Measurements from ENCODE around the gene SLC2A8.

Gene SLC2A8

GRCh38 chr9:127418037-127418471, 21.1 kb downstream of the SLC2A8 start:
- 75% methylated on average over 8 of the region's 12 CpGs for WGBS (ENCODE audit: insufficient coverage)
- DNase-seq, result peak; percentile 63 to 79 (median 73)
- ChIA-PET CTCF (interaction anchor here (1.2 to 1.3 kb wide), 2 partner anchors 15 to 107 kb away, joined by 4 read pairs; no protein-coding TSS in a partner anchor), POLR2A (interaction anchor here (0.5 kb wide), 1 partner anchor 40 kb away, joined by 4 read pairs; no protein-coding TSS in a partner anchor)
- H3K4me3 ChIP-seq (ENCODE audit: control insufficient read depth in 1 of 7, extremely low read depth in 1 of 7, insufficient read depth in 4 of 7, low read depth in 2 of 7, low read length in 6 of 7), result no peak overlapping the region
- no peaks in the 10 kb centered on the region for H3K9me3 ChIP-seq (ENCODE audit: control extremely low read depth in 1 of 5, control insufficient read depth in 4 of 5, insufficient read depth in 2 of 5, low read depth in 1 of 5, low read length in 4 of 5)
- no peaks in the 10 kb centered on the region for H3K27me3 ChIP-seq (replicated peaks in 2 of 5; ENCODE audit: control insufficient read depth in 4 of 5, insufficient read depth in 5 of 5, low read length in 4 of 5)
- H3K4me1 ChIP-seq (ENCODE audit: control extremely low read depth in 1 of 4, control insufficient read depth in 4 of 4, insufficient read depth in 4 of 4, low read length in 3 of 4), result peaks cover 0 to 11% (median 4%) of the 10 kb centered on the region in 4 experiments
- H3K36me3 ChIP-seq (ENCODE audit: control insufficient read depth in 4 of 4, insufficient read depth in 4 of 4, low read length in 3 of 4), result no peaks in the 10 kb centered on the region
- H3K27ac ChIP-seq (ENCODE audit: insufficient read depth in 1 of 2, low read depth in 1 of 2, low read length in 2 of 2, poor library complexity in 1 of 2, severe bottlenecking in 2 of 2), result no peak overlapping the region

GRCh38 chr9:127419348-127419747, 22.4 kb downstream of the SLC2A8 start:
- no peak for DNase-seq
- ChIA-PET CTCF (interaction anchor here (1.2 to 2.5 kb wide), 3 partner anchors 12 to 204 kb away, joined by 3 to 7 read pairs (median 3); no protein-coding TSS in a partner anchor), POLR2A (no interaction called here)
- no peaks in the 10 kb centered on the region for H3K36me3 ChIP-seq (ENCODE audit: control insufficient read depth in 4 of 4, insufficient read depth in 4 of 4, low read length in 3 of 4)
- WGBS (ENCODE audit: insufficient coverage), result 93% methylated on average over 6 of the region's 6 CpGs
- H3K9me3 ChIP-seq (ENCODE audit: control extremely low read depth in 1 of 5, control insufficient read depth in 4 of 5, insufficient read depth in 2 of 5, low read depth in 1 of 5, low read length in 4 of 5), result no peaks in the 10 kb centered on the region
- no peak overlapping the region for H3K27ac ChIP-seq (ENCODE audit: insufficient read depth in 1 of 2, low read depth in 1 of 2, low read length in 2 of 2, poor library complexity in 1 of 2, severe bottlenecking in 2 of 2)
- no peak overlapping the region for H3K4me3 ChIP-seq (ENCODE audit: control insufficient read depth in 1 of 7, extremely low read depth in 1 of 7, insufficient read depth in 4 of 7, low read depth in 2 of 7, low read length in 6 of 7)
- H3K27me3 ChIP-seq (replicated peaks in 2 of 5; ENCODE audit: control insufficient read depth in 4 of 5, insufficient read depth in 5 of 5, low read length in 4 of 5), result no peaks in the 10 kb centered on the region
- peaks cover 2 to 18% (median 12%) of the 10 kb centered on the region in 4 experiments for H3K4me1 ChIP-seq (ENCODE audit: control extremely low read depth in 1 of 4, control insufficient read depth in 4 of 4, insufficient read depth in 4 of 4, low read length in 3 of 4)

- no peaks in the 10 kb centered on the region for H3K36me3 ChIP-seq (ENCODE audit: control insufficient read depth in 4 of 4, insufficient read depth in 4 of 4, low read length in 3 of 4)
- CTCF ChIA-PET, result interaction anchor here (1.8 to 2.5 kb wide), 2 partner anchors 14 to 16 kb away, joined by 5 to 7 read pairs; no protein-coding TSS in a partner anchor
- H3K27ac ChIP-seq (ENCODE audit: insufficient read depth in 1 of 2, low read depth in 1 of 2, low read length in 2 of 2, poor library complexity in 1 of 2, severe bottlenecking in 2 of 2), result no peak overlapping the region
- POLR2A ChIA-PET, result interaction anchor here (0.6 kb wide), 1 partner anchor 196 kb away, joined by 4 read pairs; no protein-coding TSS in a partner anchor
- no peaks in the 10 kb centered on the region for H3K9me3 ChIP-seq (ENCODE audit: control extremely low read depth in 1 of 5, control insufficient read depth in 4 of 5, insufficient read depth in 2 of 5, low read depth in 1 of 5, low read length in 4 of 5)
- H3K27me3 ChIP-seq (replicated peaks in 2 of 5; ENCODE audit: control insufficient read depth in 4 of 5, insufficient read depth in 5 of 5, low read length in 4 of 5), result no peaks in the 10 kb centered on the region
- no peak for DNase-seq
- H3K4me3 ChIP-seq (ENCODE audit: control insufficient read depth in 1 of 7, extremely low read depth in 1 of 7, insufficient read depth in 4 of 7, low read depth in 2 of 7, low read length in 6 of 7), result no peak overlapping the region
- peaks cover 5 to 30% (median 23%) of the 10 kb centered on the region in 4 experiments for H3K4me1 ChIP-seq (ENCODE audit: control extremely low read depth in 1 of 4, control insufficient read depth in 4 of 4, insufficient read depth in 4 of 4, low read length in 3 of 4)
- 92% methylated on average over 5 of the region's 7 CpGs for WGBS (ENCODE audit: insufficient coverage)
Measured at GRCh38 chr9:127421057-127421456, 24.1 kb downstream of the SLC2A8 start.

- Histone ChIP-seq H3K4me1 (ENCODE audit: control extremely low read depth in 1 of 4, control insufficient read depth in 4 of 4, insufficient read depth in 4 of 4, low read length in 3 of 4) (peaks cover 5 to 32% (median 25%) of the 10 kb centered on the region in 4 experiments), H3K36me3 (ENCODE audit: control insufficient read depth in 4 of 4, insufficient read depth in 4 of 4, low read length in 3 of 4) (no peaks in the 10 kb centered on the region), H3K9me3 (ENCODE audit: control extremely low read depth in 1 of 5, control insufficient read depth in 4 of 5, insufficient read depth in 2 of 5, low read depth in 1 of 5, low read length in 4 of 5) (no peaks in the 10 kb centered on the region), H3K27me3 (replicated peaks in 2 of 5; ENCODE audit: control insufficient read depth in 4 of 5, insufficient read depth in 5 of 5, low read length in 4 of 5) (no peaks in the 10 kb centered on the region), H3K4me3 (ENCODE audit: control insufficient read depth in 1 of 7, extremely low read depth in 1 of 7, insufficient read depth in 4 of 7, low read depth in 2 of 7, low read length in 6 of 7) (peak overlapping the region in 1 of 7 experiments; percentile 86), H3K27ac (ENCODE audit: insufficient read depth in 1 of 2, low read depth in 1 of 2, low read length in 2 of 2, poor library complexity in 1 of 2, severe bottlenecking in 2 of 2) (no peak overlapping the region)
- CTCF ChIA-PET, result interaction anchor here (1.0 to 1.8 kb wide), 5 partner anchors 18 to 207 kb away, joined by 3 to 5 read pairs (median 3); partner anchors contain the start of genes LRSAM1 and RPL12
- DNase-seq, result no peak
- POLR2A ChIA-PET, result no interaction called here
- WGBS (ENCODE audit: insufficient coverage), result 98% methylated on average over 10 of the region's 10 CpGs
Measured at GRCh38 chr9:127422133-127422782, 25.3 kb downstream of the SLC2A8 start.

GRCh38 chr9:127422787-127423186, 25.8 kb downstream of the SLC2A8 start:
- 85% methylated on average over 4 of the region's 6 CpGs for WGBS (ENCODE audit: insufficient coverage)
- no peaks in the 10 kb centered on the region for H3K9me3 ChIP-seq (ENCODE audit: control extremely low read depth in 1 of 5, control insufficient read depth in 4 of 5, insufficient read depth in 2 of 5, low read depth in 1 of 5, low read length in 4 of 5)
- no peak for DNase-seq
- ChIA-PET POLR2A (no interaction called here), CTCF (interaction anchor here (1.0 to 1.6 kb wide), 4 partner anchors 17 to 208 kb away, joined by 3 read pairs; partner anchors contain the start of genes LRSAM1 and RPL12)
- no peaks in the 10 kb centered on the region for H3K27me3 ChIP-seq (replicated peaks in 2 of 5; ENCODE audit: control insufficient read depth in 4 of 5, insufficient read depth in 5 of 5, low read length in 4 of 5)
- peak overlapping the region in 1 of 2 experiments; percentile 89 for H3K27ac ChIP-seq (ENCODE audit: insufficient read depth in 1 of 2, low read depth in 1 of 2, low read length in 2 of 2, poor library complexity in 1 of 2, severe bottlenecking in 2 of 2)
- H3K4me3 ChIP-seq (ENCODE audit: control insufficient read depth in 1 of 7, extremely low read depth in 1 of 7, insufficient read depth in 4 of 7, low read depth in 2 of 7, low read length in 6 of 7), result peak overlapping the region in 6 of 7 experiments; percentile 13 to 99 (median 91)
- peaks cover 5 to 32% (median 25%) of the 10 kb centered on the region in 4 experiments for H3K4me1 ChIP-seq (ENCODE audit: control extremely low read depth in 1 of 4, control insufficient read depth in 4 of 4, insufficient read depth in 4 of 4, low read length in 3 of 4)
- no peaks in the 10 kb centered on the region for H3K36me3 ChIP-seq (ENCODE audit: control insufficient read depth in 4 of 4, insufficient read depth in 4 of 4, low read length in 3 of 4)

GRCh38 chr9:127423476-127423933, 26.5 kb downstream of the SLC2A8 start:
- WGBS (ENCODE audit: insufficient coverage), result 0% methylated on average over 7 of the region's 9 CpGs
- H3K9me3 ChIP-seq (ENCODE audit: control extremely low read depth in 1 of 5, control insufficient read depth in 4 of 5, insufficient read depth in 2 of 5, low read depth in 1 of 5, low read length in 4 of 5), result no peaks in the 10 kb centered on the region
- no peak for DNase-seq
- peaks cover 5 to 32% (median 25%) of the 10 kb centered on the region in 4 experiments for H3K4me1 ChIP-seq (ENCODE audit: control extremely low read depth in 1 of 4, control insufficient read depth in 4 of 4, insufficient read depth in 4 of 4, low read length in 3 of 4)
- H3K36me3 ChIP-seq (ENCODE audit: control insufficient read depth in 4 of 4, insufficient read depth in 4 of 4, low read length in 3 of 4), result peaks cover 0 to 3% (median 2%) of the 10 kb centered on the region in 4 experiments
- ChIA-PET POLR2A (interaction anchor here (1.4 kb wide), 2 partner anchors 25 to 27 kb away, joined by 4 to 14 read pairs; partner anchors contain the start of genes LRSAM1 and RPL12), CTCF (interaction anchor here (1.2 to 1.6 kb wide), 2 partner anchors 29 to 209 kb away, joined by 3 read pairs; no protein-coding TSS in a partner anchor)
- H3K27ac ChIP-seq (ENCODE audit: insufficient read depth in 1 of 2, low read depth in 1 of 2, low read length in 2 of 2, poor library complexity in 1 of 2, severe bottlenecking in 2 of 2), result peak overlapping the region; percentile 80 to 89
- no peaks in the 10 kb centered on the region for H3K27me3 ChIP-seq (replicated peaks in 2 of 5; ENCODE audit: control insufficient read depth in 4 of 5, insufficient read depth in 5 of 5, low read length in 4 of 5)
- peak overlapping the region; percentile 71 to 99 (median 92) for H3K4me3 ChIP-seq (ENCODE audit: control insufficient read depth in 1 of 7, extremely low read depth in 1 of 7, insufficient read depth in 4 of 7, low read depth in 2 of 7, low read length in 6 of 7)

Data from common myeloid progenitor, CD34-positive (primary cell).